NCI-H524 treated with DMSO at 0.1 percent for 48 hours (cell line): Measurements from ENCODE around the gene ZDHHC11.
"Not testable (repeated sequence)": the region's sequence is repeated elsewhere in the genome, so short reads cannot be mapped to it uniquely, and the experiment has no call there.

ENCODE experiments used
- DNase-seq: peaks from one replicate; lab custom pipeline; 2025; lab: John Stamatoyannopoulos, UW

ZDHHC11 gene

GRCh38 chr5:858726-859125 is 7.9 kb upstream of the ZDHHC11 start:
- DNase-seq: no peak

- no peak for DNase-seq
Measured at GRCh38 chr5:856531-857425, 6.0 kb upstream of the ZDHHC11 start.

- no peak for DNase-seq
Measured at GRCh38 chr5:855771-856530, 5.2 kb upstream of the ZDHHC11 start.

GRCh38 chr5:854966-855743 is 4.4 kb upstream of the ZDHHC11 start:
- DNase-seq: no peak

- no peak for DNase-seq
Measured at GRCh38 chr5:854217-854616, 3.4 kb upstream of the ZDHHC11 start.

- DNase-seq: not testable (repeated sequence)
Measured at GRCh38 chr5:853416-854090, 2.8 kb upstream of the ZDHHC11 start.

GRCh38 chr5:852431-853401 is 1.9 kb upstream of the ZDHHC11 start:
- no peak for DNase-seq

GRCh38 chr5:852018-852417 is 1.2 kb upstream of the ZDHHC11 start:
- DNase-seq: no peak

GRCh38 chr5:851553-851952 is 767 bp upstream of the ZDHHC11 start:
- no peak for DNase-seq

- DNase-seq: no peak
Measured at GRCh38 chr5:851076-851475, 290 bp upstream of the ZDHHC11 start.

- DNase-seq: no peak
Measured at GRCh38 chr5:849651-850301, 1.0 kb downstream of the ZDHHC11 start.

- no peak for DNase-seq
Measured at GRCh38 chr5:848671-849111, 2.1 kb downstream of the ZDHHC11 start.

- DNase-seq: not testable (repeated sequence)
Measured at GRCh38 chr5:847736-848135, 3.0 kb downstream of the ZDHHC11 start.

- DNase-seq: not testable (repeated sequence)
Measured at GRCh38 chr5:847212-847611, 3.6 kb downstream of the ZDHHC11 start.

GRCh38 chr5:846602-847091 is 4.1 kb downstream of the ZDHHC11 start:
- DNase-seq: not testable (repeated sequence)

GRCh38 chr5:845676-846601 is 4.8 kb downstream of the ZDHHC11 start:
- not testable (repeated sequence) for DNase-seq

- DNase-seq: not testable (repeated sequence)
Measured at GRCh38 chr5:845031-845675, 5.6 kb downstream of the ZDHHC11 start.

GRCh38 chr5:844426-844825 is 6.4 kb downstream of the ZDHHC11 start:
- not testable (repeated sequence) for DNase-seq
